OCI-LY3 (cell line): ENCODE data around the gene SLC37A2.

Source experiments
- H2AFZ ChIP-seq: fragments of 200-600, 300-600 bp; shearing (Covaris generic); 2 replicates; pipeline ENCODE4 v1.6.0; 2014; ENCODE audit warnings: antibody characterized with exemption, low read depth, low read length
- H3K27ac ChIP-seq: fragments of 200-600, 300-600 bp; sonication (generic); 2 replicates; pipeline ENCODE4 v1.5.1; 2014; ENCODE audit warnings: mild to moderate bottlenecking, low read length, moderate library complexity, mixed read lengths
- H3K27me3 ChIP-seq: fragments of 200-600, 300-600 bp; sonication (generic); 2 replicates; pipeline ENCODE4 v1.6.1; 2014; ENCODE audit warnings: low read depth, low read length, mixed read lengths
- H3K36me3 ChIP-seq: fragments of 200-600, 300-600 bp; sonication (generic); replicated peaks from 2 replicates; pipeline ENCODE3; 2014; ENCODE audit warnings: low read depth, low read length, mixed read lengths
- H3K4me1 ChIP-seq: fragments of 300-600, 200-600 bp; sonication (generic); 2 replicates; pipeline ENCODE4 v1.6.1; 2014; ENCODE audit warnings: low read length, mixed read lengths
- H3K4me2 ChIP-seq: fragments of 200-600, 300-600 bp; sonication (generic); 2 replicates; pipeline ENCODE4 v1.6.1; 2014; ENCODE audit warnings: low read length, mixed read lengths
- H3K4me3 ChIP-seq: fragments of 300-600, 200-600 bp; sonication (generic); 2 replicates; pipeline ENCODE4 v1.5.1; 2014; ENCODE audit warnings: antibody characterized with exemption, mild to moderate bottlenecking, low read length, moderate library complexity
- H3K79me2 ChIP-seq: fragments of 300-600, 200-600 bp; shearing (Covaris generic); 2 replicates; pipeline ENCODE4 v1.6.1; 2014; ENCODE audit warnings: mild to moderate bottlenecking, low read length, mixed read lengths
- H3K9ac ChIP-seq: fragments of 300-600, 200-600 bp; shearing (Covaris generic); 2 replicates; pipeline ENCODE4 v1.6.0; 2014; ENCODE audit warnings: mild to moderate bottlenecking, low read length, moderate library complexity
- H3K9me3 ChIP-seq: fragments of 200-600, 300-600 bp; shearing (Covaris generic); 2 replicates; pipeline ENCODE4 v1.6.1; 2014; ENCODE audit warnings: low read length, mixed read lengths; ENCODE audit not compliant: insufficient read depth
- H4K20me1 ChIP-seq: fragments of 200-600, 300-600 bp; sonication (generic); 2 replicates; pipeline ENCODE4 v1.6.1; 2016; ENCODE audit warnings: low read length, mixed read lengths; ENCODE audit not compliant: insufficient read depth
- EZH2phosphoT487 ChIP-seq: fragments of 200-600 bp; shearing (Covaris generic); IDR thresholded peaks from 2 replicates; pipeline ENCODE4 v1.6.1; 2018; ENCODE audit warnings: antibody characterized with exemption, mixed run types, low read depth
- TF ChIP-seq, protein P1 (sequence below): fragments of 200-600, 300-600 bp; sonication (generic); IDR thresholded peaks from 2 replicates; pipeline ENCODE4 v1.5.1; 2014; ENCODE audit warnings: antibody characterized with exemption, low read length, low read depth

SLC37A2 gene

DNA sequence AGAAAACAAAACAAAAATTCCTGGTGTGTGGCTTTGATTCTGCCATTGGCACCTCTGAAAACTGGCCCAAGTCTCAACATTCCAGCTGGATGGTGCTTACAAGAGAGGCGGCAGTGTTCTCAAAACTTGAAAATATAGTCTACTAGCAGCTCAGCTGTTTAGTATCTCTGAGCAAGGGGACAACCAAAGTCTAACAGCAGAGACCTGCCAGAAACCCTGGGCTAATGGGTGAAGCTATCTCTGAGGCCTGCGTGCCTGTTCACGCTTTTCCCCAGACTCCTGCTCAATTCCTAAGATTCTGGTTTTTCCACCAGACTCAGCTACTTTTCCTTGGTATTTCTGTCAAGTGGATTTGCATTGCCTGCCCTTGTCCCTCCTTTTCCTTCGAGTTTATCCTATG, 30.4 kb downstream of the SLC37A2 start:
- no peak for TF ChIP-seq EZH2phosphoT487
- TF ChIP-seq, protein P1, sequence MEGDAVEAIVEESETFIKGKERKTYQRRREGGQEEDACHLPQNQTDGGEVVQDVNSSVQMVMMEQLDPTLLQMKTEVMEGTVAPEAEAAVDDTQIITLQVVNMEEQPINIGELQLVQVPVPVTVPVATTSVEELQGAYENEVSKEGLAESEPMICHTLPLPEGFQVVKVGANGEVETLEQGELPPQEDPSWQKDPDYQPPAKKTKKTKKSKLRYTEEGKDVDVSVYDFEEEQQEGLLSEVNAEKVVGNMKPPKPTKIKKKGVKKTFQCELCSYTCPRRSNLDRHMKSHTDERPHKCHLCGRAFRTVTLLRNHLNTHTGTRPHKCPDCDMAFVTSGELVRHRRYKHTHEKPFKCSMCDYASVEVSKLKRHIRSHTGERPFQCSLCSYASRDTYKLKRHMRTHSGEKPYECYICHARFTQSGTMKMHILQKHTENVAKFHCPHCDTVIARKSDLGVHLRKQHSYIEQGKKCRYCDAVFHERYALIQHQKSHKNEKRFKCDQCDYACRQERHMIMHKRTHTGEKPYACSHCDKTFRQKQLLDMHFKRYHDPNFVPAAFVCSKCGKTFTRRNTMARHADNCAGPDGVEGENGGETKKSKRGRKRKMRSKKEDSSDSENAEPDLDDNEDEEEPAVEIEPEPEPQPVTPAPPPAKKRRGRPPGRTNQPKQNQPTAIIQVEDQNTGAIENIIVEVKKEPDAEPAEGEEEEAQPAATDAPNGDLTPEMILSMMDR, result no peak
- Histone ChIP-seq H3K27me3 (no peaks in the 10 kb centered on the region), H3K9ac (no peak overlapping the region), H3K27ac (no peak overlapping the region), H3K36me3 (no peaks in the 10 kb centered on the region), H3K4me1 (no peaks in the 10 kb centered on the region), H4K20me1 (no peaks in the 10 kb centered on the region), H2AFZ (no peak overlapping the region), H3K4me3 (no peak overlapping the region), H3K9me3 (no peaks in the 10 kb centered on the region), H3K79me2 (no peaks in the 10 kb centered on the region), H3K4me2 (no peak overlapping the region)

DNA sequence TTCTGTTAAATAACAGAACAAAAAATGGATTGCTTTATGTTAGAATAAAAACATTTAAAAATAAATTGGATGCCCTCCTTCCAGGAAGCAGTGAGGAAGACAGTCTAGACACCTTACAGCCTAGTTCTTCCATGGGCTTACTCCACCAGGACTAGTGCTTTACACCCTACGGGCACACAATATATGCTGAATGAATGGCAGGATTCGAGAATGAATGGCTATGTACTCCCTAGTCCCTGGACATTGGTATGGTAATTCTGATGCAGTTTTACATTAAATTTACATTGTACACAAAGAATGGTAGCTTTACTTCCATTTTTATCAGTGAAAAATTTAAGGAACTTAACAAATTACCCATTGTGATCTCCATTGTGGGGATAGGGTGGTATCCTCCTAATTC, 31.6 kb downstream of the SLC37A2 start:
- Histone ChIP-seq H3K9me3 (no peaks in the 10 kb centered on the region), H3K4me3 (no peak overlapping the region), H3K27ac (no peak overlapping the region), H3K27me3 (no peaks in the 10 kb centered on the region), H3K4me2 (no peak overlapping the region), H3K36me3 (no peaks in the 10 kb centered on the region), H2AFZ (no peak overlapping the region), H4K20me1 (no peaks in the 10 kb centered on the region), H3K79me2 (no peaks in the 10 kb centered on the region), H3K9ac (no peak overlapping the region), H3K4me1 (no peaks in the 10 kb centered on the region)
- no peak for TF ChIP-seq EZH2phosphoT487
- TF ChIP-seq, protein P1, result no peak

GRCh38 chr11:125100136-125100535, 37.0 kb downstream of the SLC37A2 start:
- H3K36me3 ChIP-seq, result peaks cover 2% of the 10 kb centered on the region

DNA sequence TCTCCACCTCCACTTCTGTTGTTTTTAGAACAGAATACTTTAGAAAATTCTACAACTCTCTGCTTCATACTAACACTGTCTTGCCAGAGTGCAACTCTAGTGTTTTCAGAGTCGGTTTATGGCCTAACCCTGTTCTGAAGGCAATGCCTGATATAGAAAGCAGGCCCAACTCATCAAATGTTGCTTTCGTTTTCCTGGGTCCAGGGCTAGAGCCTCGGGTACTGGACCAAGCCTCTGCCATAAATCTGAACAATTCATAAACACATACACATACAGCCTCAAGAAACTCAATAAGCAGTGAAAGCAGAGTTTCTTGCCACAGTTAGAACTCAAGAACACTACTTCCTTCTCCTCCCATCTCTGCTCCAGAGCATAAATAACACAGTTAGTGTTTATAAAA, 38.5 kb downstream of the SLC37A2 start:
- Histone ChIP-seq H4K20me1 (no peaks in the 10 kb centered on the region), H3K36me3 (peaks cover 2% of the 10 kb centered on the region), H3K9ac (no peak overlapping the region), H2AFZ (no peak overlapping the region), H3K27me3 (no peaks in the 10 kb centered on the region), H3K4me1 (no peaks in the 10 kb centered on the region), H3K4me3 (no peak overlapping the region), H3K4me2 (no peak overlapping the region), H3K27ac (no peak overlapping the region), H3K79me2 (no peaks in the 10 kb centered on the region), H3K9me3 (no peaks in the 10 kb centered on the region)
- no peak for TF ChIP-seq EZH2phosphoT487
- TF ChIP-seq, protein P1, result no peak

More at GRCh38 chr11:125100136-125100535, 37.0 kb downstream of the SLC37A2 start:
- TF ChIP-seq, protein P1, result no peak
- no peak for TF ChIP-seq EZH2phosphoT487
- Histone ChIP-seq H3K4me3 (no peak overlapping the region), H3K9ac (no peak overlapping the region), H3K27ac (no peak overlapping the region), H3K4me1 (no peaks in the 10 kb centered on the region), H2AFZ (no peak overlapping the region), H3K79me2 (no peaks in the 10 kb centered on the region), H4K20me1 (no peaks in the 10 kb centered on the region), H3K27me3 (no peaks in the 10 kb centered on the region), H3K9me3 (no peaks in the 10 kb centered on the region), H3K4me2 (no peak overlapping the region)
